Measurements from ENCODE around the gene GMPS. TPM values are rescaled to one million over a fixed set of nuclear protein-coding genes. Genes with fewer than 3 reads are reported as not detected.

GMPS gene
- total and polyA plus RNA-seq, 8 donors: 8.0 to 38.7 (median 30.2) TPM

- no peaks in the 10 kb centered on the region for H3K27me3 ChIP-seq
- H3K4me3 ChIP-seq: no peak overlapping the region
- no peaks in the 10 kb centered on the region for H3K9me3 ChIP-seq
- no peak for DNase-seq
- H3K36me3 ChIP-seq: no peaks in the 10 kb centered on the region
- no peak overlapping the region for H3K27ac ChIP-seq
- no peak for FAIRE-seq
- intact Hi-C loops (cut with DNase I): no loop called here
- H3K4me1 ChIP-seq: no peaks in the 10 kb centered on the region
- ATAC-seq: no peak
- TF ChIP-seq CTCF (IDR thresholded peaks at IDR 0.05): no peak
- WGBS, 2 donors: 87 to 93% methylated on average over 3 of the region's 3 CpGs
These were observed 107.9 kb downstream of the GMPS start for GRCh38 chr3:155978324-155978723.

GRCh38 chr3:155979746-155980145, 109.3 kb downstream of the GMPS start:
- H3K9me3 ChIP-seq: no peaks in the 10 kb centered on the region
- FAIRE-seq: no peak
- intact Hi-C loops (cut with DNase I): no loop called here
- H3K27me3 ChIP-seq: no peaks in the 10 kb centered on the region
- H3K36me3 ChIP-seq: no peaks in the 10 kb centered on the region
- H3K4me3 ChIP-seq: no peak overlapping the region
- no peak for DNase-seq
- no peak overlapping the region for H3K27ac ChIP-seq
- 76 to 85% methylated on average over 3 of the region's 3 CpGs for WGBS, 2 donors
- no peak for ATAC-seq
- H3K4me1 ChIP-seq: no peaks in the 10 kb centered on the region
- TF ChIP-seq CTCF (IDR thresholded peaks at IDR 0.05): no peak

DNA sequence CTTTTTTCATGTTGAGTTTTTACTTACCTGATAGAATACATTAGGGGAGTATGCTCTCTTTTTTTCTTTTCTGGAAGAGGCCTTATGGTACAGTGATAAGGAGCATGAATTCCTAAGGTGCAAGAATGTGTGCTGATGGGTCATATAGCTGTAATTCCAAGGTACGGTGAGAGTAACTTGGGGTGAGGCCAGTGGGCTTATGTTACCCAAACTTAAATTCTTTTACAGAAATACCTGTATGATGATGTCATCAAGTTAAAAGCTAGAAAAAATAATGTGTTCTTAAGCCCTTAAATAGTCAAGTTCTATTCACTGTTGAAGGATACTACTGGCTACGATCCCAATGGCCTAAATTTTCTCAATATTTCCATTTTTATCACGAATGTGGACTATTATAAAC, 111.2 kb downstream of the GMPS start:
- FAIRE-seq (no peak), ATAC-seq (no peak), DNase-seq (no peak)
- Histone ChIP-seq H3K27ac (no peak overlapping the region), H3K36me3 (no peaks in the 10 kb centered on the region), H3K27me3 (no peaks in the 10 kb centered on the region), H3K9me3 (no peaks in the 10 kb centered on the region), H3K4me3 (no peak overlapping the region), H3K4me1 (no peaks in the 10 kb centered on the region)
- no peak for TF ChIP-seq CTCF (IDR thresholded peaks at IDR 0.05)
- intact Hi-C loops (cut with DNase I): no loop called here
- WGBS, 2 donors: 75 to 90% methylated on average over 3 of the region's 3 CpGs

DNA sequence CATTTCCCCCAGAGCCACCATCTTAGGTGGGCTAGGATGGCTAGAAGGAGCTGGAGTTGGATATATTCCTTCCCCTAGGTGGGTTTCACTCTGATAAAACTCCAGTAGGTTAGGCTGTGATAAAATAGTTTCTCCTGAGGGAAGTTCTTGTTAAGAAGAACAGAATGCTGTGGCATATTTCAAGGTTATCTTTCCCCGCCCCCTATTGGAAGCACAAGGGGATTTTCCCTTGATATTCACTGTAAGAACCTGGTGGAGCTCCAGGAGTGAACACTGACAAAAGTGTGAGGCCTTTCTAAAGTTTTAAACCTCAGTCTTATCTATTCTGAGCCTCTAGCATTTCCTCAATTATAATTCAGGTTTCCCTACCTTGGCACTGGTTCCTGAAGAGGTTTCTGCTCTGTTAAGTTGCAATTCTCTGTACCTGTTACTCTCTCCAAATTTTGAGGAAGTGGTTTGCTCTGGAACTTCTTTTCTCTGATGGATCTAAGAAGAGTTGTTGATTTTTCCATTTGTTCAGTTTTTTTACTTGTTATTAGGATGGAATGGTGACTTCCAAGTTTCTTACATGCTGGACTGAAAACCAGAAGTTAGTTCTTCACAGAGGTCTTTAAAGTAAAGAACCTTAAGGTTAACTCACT, 113.5 kb downstream of the GMPS start:
- no peak for TF ChIP-seq CTCF (IDR thresholded peaks at IDR 0.05)
- no peaks in the 10 kb centered on the region for H3K27me3 ChIP-seq
- no peak overlapping the region for H3K4me3 ChIP-seq
- H3K9me3 ChIP-seq: no peaks in the 10 kb centered on the region
- ATAC-seq (peak; percentile 46 to 77 (median 62)), FAIRE-seq (no peak), DNase-seq (peak in 1 of 6 donors; percentile 8)
- intact Hi-C loops (cut with DNase I): no loop called here
- H3K36me3 ChIP-seq: no peaks in the 10 kb centered on the region
- no peaks in the 10 kb centered on the region for H3K4me1 ChIP-seq
- WGBS, 2 donors: 47 to 55% methylated on average over 1 of the region's 1 CpG
- H3K27ac ChIP-seq: no peak overlapping the region

GRCh38 chr3:155984791-155985417, 114.5 kb downstream of the GMPS start:
- intact Hi-C loops (cut with DNase I): no loop called here
- Histone ChIP-seq H3K9me3 (no peaks in the 10 kb centered on the region), H3K27ac (no peak overlapping the region), H3K27me3 (no peaks in the 10 kb centered on the region), H3K36me3 (no peaks in the 10 kb centered on the region), H3K4me3 (no peak overlapping the region), H3K4me1 (no peaks in the 10 kb centered on the region)
- no peak for TF ChIP-seq CTCF (IDR thresholded peaks at IDR 0.05)
- ATAC-seq: no peak
- no peak for FAIRE-seq
- WGBS, 2 donors: 89 to 93% methylated on average over 6 of the region's 6 CpGs
- no peak for DNase-seq

All from pancreas (tissue), 10 donors.